ENCODE results near the gene NOL3. TPM values are rescaled to one million over a fixed set of nuclear protein-coding genes. Genes with fewer than 3 reads are reported as not detected.

Gene NOL3
- total and polyA plus RNA-seq, 9 of the 15 experiments (the other 6 are each of a cell fraction or from before 2014, with no cell fraction given) = 0.45 to 14.0 (median 5.4) TPM

GRCh38 chr16:67216612-67217490 is 46.5 kb downstream of the NOL3 start (continued):
- TF ChIP-seq RNF219 (CRISPR knock-in tag; IDR thresholded peaks at IDR 0.05) = no peak
- no peak for TF ChIP-seq BRD9 (IDR thresholded peaks at IDR 0.05; ENCODE audit: low read depth, partially characterized antibody)
- TF ChIP-seq ZEB2 (IDR thresholded peaks at IDR 0.05) = no peak
- TF ChIP-seq MGA (IDR thresholded peaks at IDR 0.05) = no peak
- TF ChIP-seq CXXC5 (CRISPR knock-in tag; IDR thresholded peaks at IDR 0.05) = peak; percentile 36
- no peak for TF ChIP-seq KLF6 (CRISPR knock-in tag; IDR thresholded peaks at IDR 0.05; ENCODE audit: borderline replicate concordance)
- no peak for TF ChIP-seq MLX (CRISPR knock-in tag; conservative IDR thresholded peaks at IDR 0.05)
- no peak for TF ChIP-seq ELF2 (CRISPR knock-in tag; IDR thresholded peaks at IDR 0.05)
- TF ChIP-seq USF1 (CRISPR knock-in tag; IDR thresholded peaks at IDR 0.05) = peak; percentile 77
- TF ChIP-seq ZNF263 (CRISPR knock-in tag; IDR thresholded peaks at IDR 0.05; ENCODE audit: borderline replicate concordance) = no peak
